ENCODE results near the gene FUT8.
A peak's percentile ranks its signal among the peaks of the same experiment; 100 is the strongest.
"Not testable (repeated sequence)": the region's sequence is repeated elsewhere in the genome, so short reads cannot be mapped to it uniquely, and the experiment has no call there.

FUT8 gene

GRCh38 chr14:65628664-65629063 lies 216.1 kb downstream of the FUT8 start:
- Histone ChIP-seq H3K36me3 (ENCODE audit: low read depth) (no peaks in the 10 kb centered on the region), H3K9me3 (ENCODE audit: severe bottlenecking) (no peaks in the 10 kb centered on the region), H3K4me3 (ENCODE audit: severe bottlenecking) (no peak overlapping the region), H3K4me1 (ENCODE audit: insufficient read depth, poor library complexity, severe bottlenecking) (no peaks in the 10 kb centered on the region), H3K27me3 (ENCODE audit: insufficient read depth, poor library complexity, severe bottlenecking) (no peaks in the 10 kb centered on the region), H3K27ac (ENCODE audit: poor library complexity, severe bottlenecking) (no peak overlapping the region)
- DNase-seq (ENCODE audit: low spot score) (no peak), ATAC-seq (ENCODE audit: low read depth) (no peak)
- no peak for TF ChIP-seq CTCF (IDR thresholded peaks at IDR 0.05; ENCODE audit: poor library complexity, severe bottlenecking)

- H3K36me3 ChIP-seq (ENCODE audit: low read depth) = no peaks in the 10 kb centered on the region
- no peak for ATAC-seq (ENCODE audit: low read depth)
- no peaks in the 10 kb centered on the region for H3K27me3 ChIP-seq (ENCODE audit: insufficient read depth, poor library complexity, severe bottlenecking)
- no peaks in the 10 kb centered on the region for H3K4me1 ChIP-seq (ENCODE audit: insufficient read depth, poor library complexity, severe bottlenecking)
- no peak for DNase-seq (ENCODE audit: low spot score)
- no peak for TF ChIP-seq CTCF (IDR thresholded peaks at IDR 0.05; ENCODE audit: poor library complexity, severe bottlenecking)
- no peaks in the 10 kb centered on the region for H3K9me3 ChIP-seq (ENCODE audit: severe bottlenecking)
- no peak overlapping the region for H3K27ac ChIP-seq (ENCODE audit: poor library complexity, severe bottlenecking)
- H3K4me3 ChIP-seq (ENCODE audit: severe bottlenecking) = no peak overlapping the region
These were observed 218.5 kb downstream of the FUT8 start for GRCh38 chr14:65631040-65631439.

GRCh38 chr14:65632487-65632886 lies 220.0 kb downstream of the FUT8 start:
- ATAC-seq (ENCODE audit: low read depth) (no peak), DNase-seq (ENCODE audit: low spot score) (no peak)
- Histone ChIP-seq H3K4me3 (ENCODE audit: severe bottlenecking) (no peak overlapping the region), H3K27ac (ENCODE audit: poor library complexity, severe bottlenecking) (no peak overlapping the region), H3K36me3 (ENCODE audit: low read depth) (no peaks in the 10 kb centered on the region), H3K4me1 (ENCODE audit: insufficient read depth, poor library complexity, severe bottlenecking) (no peaks in the 10 kb centered on the region), H3K27me3 (ENCODE audit: insufficient read depth, poor library complexity, severe bottlenecking) (no peaks in the 10 kb centered on the region), H3K9me3 (ENCODE audit: severe bottlenecking) (no peaks in the 10 kb centered on the region)
- no peak for TF ChIP-seq CTCF (IDR thresholded peaks at IDR 0.05; ENCODE audit: poor library complexity, severe bottlenecking)

GRCh38 chr14:65633666-65634065 lies 221.1 kb downstream of the FUT8 start:
- not testable (repeated sequence) for H3K36me3 ChIP-seq (ENCODE audit: low read depth); H3K27me3 ChIP-seq (ENCODE audit: insufficient read depth, poor library complexity, severe bottlenecking); H3K4me3 ChIP-seq (ENCODE audit: severe bottlenecking); H3K9me3 ChIP-seq (ENCODE audit: severe bottlenecking); ATAC-seq (ENCODE audit: low read depth); H3K4me1 ChIP-seq (ENCODE audit: insufficient read depth, poor library complexity, severe bottlenecking); DNase-seq (ENCODE audit: low spot score); H3K27ac ChIP-seq (ENCODE audit: poor library complexity, severe bottlenecking)

- ATAC-seq (ENCODE audit: low read depth) (peak; percentile 44; the same call in 2 of the 3 replicates), DNase-seq (ENCODE audit: low spot score) (no peak)
- Histone ChIP-seq H3K4me1 (ENCODE audit: insufficient read depth, poor library complexity, severe bottlenecking) (no peaks in the 10 kb centered on the region), H3K36me3 (ENCODE audit: low read depth) (no peaks in the 10 kb centered on the region), H3K27me3 (ENCODE audit: insufficient read depth, poor library complexity, severe bottlenecking) (no peaks in the 10 kb centered on the region), H3K4me3 (ENCODE audit: severe bottlenecking) (no peak overlapping the region), H3K9me3 (ENCODE audit: severe bottlenecking) (no peaks in the 10 kb centered on the region), H3K27ac (ENCODE audit: poor library complexity, severe bottlenecking) (no peak overlapping the region)
- no peak for TF ChIP-seq CTCF (IDR thresholded peaks at IDR 0.05; ENCODE audit: poor library complexity, severe bottlenecking)
These were observed 225.2 kb downstream of the FUT8 start for GRCh38 chr14:65637780-65638179.

All from RWPE2 (cell line).